ENCODE results near the gene PDLIM5.

PDLIM5 gene

DNA sequence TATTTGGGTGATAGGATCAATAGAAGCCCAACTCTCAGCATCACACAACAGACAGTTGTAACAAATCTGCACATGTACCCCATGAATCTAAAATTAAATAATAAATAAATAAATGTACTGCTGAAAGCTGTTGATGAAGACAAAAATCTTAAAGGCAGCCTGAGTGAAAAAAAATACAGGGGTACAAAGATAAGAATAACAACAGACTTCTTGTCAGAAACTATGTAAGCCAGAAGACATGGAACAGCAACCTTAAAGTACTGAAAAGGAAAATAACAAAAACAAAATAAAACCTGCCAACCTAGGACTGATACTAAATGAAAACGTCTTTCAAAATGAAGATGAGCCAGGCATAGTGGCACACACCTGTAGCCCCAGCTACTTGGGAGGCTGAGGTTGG lies 25.0 kb upstream of the PDLIM5 start:
- no peaks in the 10 kb centered on the region for H3K36me3 ChIP-seq (ENCODE audit: control insufficient read depth, insufficient read depth, low read length)
- no peak for DNase-seq (ENCODE audit: low read depth, low spot score)
- H3K4me3 ChIP-seq (ENCODE audit: low read length): no peak overlapping the region
- no peaks in the 10 kb centered on the region for H3K27me3 ChIP-seq (ENCODE audit: control insufficient read depth, insufficient read depth, low read length)
- no peaks in the 10 kb centered on the region for H3K4me1 ChIP-seq (ENCODE audit: control insufficient read depth, insufficient read depth, low read length)
- no CpG with 5 or more reads among the region's 1 CpG for WGBS (ENCODE audit: insufficient coverage, insufficient read length)
- no peak overlapping the region for H3K27ac ChIP-seq (ENCODE audit: low read length)
- no peaks in the 10 kb centered on the region; the same call in 1 of the 2 replicates for H3K9me3 ChIP-seq (ENCODE audit: control insufficient read depth, insufficient read depth, low read length)

DNA sequence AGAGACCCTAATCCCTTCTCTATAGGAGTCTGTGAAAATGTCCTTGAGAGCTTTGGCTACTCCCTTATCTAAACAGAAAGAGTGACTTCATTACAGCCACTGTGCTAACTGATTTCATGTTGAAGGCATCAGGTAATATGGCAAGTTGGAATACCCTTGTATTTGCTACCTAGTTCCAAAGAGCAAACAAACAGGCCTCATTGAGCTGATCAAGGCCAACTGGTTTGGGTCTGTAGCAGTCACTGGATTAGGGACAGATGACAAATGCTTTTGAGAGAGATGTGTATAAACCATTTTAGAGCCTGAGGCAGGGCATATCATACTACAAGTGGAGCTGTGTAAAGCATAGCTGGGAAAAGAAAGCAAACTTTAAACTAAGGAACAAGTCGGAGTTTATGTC lies 22.9 kb upstream of the PDLIM5 start:
- WGBS (ENCODE audit: insufficient coverage, insufficient read length): no CpG with 5 or more reads among the region's 1 CpG
- no peaks in the 10 kb centered on the region; the same call in 1 of the 2 replicates for H3K9me3 ChIP-seq (ENCODE audit: control insufficient read depth, insufficient read depth, low read length)
- no peaks in the 10 kb centered on the region for H3K27me3 ChIP-seq (ENCODE audit: control insufficient read depth, insufficient read depth, low read length)
- no peaks in the 10 kb centered on the region for H3K36me3 ChIP-seq (ENCODE audit: control insufficient read depth, insufficient read depth, low read length)
- DNase-seq (ENCODE audit: low read depth, low spot score): no peak
- no peaks in the 10 kb centered on the region for H3K4me1 ChIP-seq (ENCODE audit: control insufficient read depth, insufficient read depth, low read length)
- no peak overlapping the region for H3K27ac ChIP-seq (ENCODE audit: low read length)
- no peak overlapping the region for H3K4me3 ChIP-seq (ENCODE audit: low read length)

DNA sequence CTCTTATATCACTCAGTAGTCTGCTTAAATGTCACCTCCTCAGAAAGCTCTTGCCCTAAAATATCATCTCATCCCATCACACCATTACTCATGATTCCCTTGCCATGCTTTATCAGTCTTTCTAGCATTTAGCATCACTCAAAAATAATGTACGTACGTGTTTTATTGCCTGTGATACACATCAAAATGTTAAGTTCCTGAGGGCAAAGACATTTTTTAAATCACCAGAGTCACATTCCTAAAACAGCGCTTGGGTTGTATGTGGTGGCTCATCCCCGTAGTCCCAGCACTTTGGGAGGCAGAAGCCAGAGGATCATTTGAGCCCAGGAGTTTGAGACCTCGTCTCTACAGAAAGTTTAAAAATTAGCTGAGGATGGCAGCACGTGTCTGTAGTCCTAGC lies 21.3 kb upstream of the PDLIM5 start:
- no peaks in the 10 kb centered on the region for H3K27me3 ChIP-seq (ENCODE audit: control insufficient read depth, insufficient read depth, low read length)
- no peak overlapping the region for H3K27ac ChIP-seq (ENCODE audit: low read length)
- H3K4me3 ChIP-seq (ENCODE audit: low read length): no peak overlapping the region
- H3K4me1 ChIP-seq (ENCODE audit: control insufficient read depth, insufficient read depth, low read length): no peaks in the 10 kb centered on the region
- WGBS (ENCODE audit: insufficient coverage, insufficient read length): no CpG with 5 or more reads among the region's 6 CpGs
- no peaks in the 10 kb centered on the region; the same call in 1 of the 2 replicates for H3K9me3 ChIP-seq (ENCODE audit: control insufficient read depth, insufficient read depth, low read length)
- H3K36me3 ChIP-seq (ENCODE audit: control insufficient read depth, insufficient read depth, low read length): no peaks in the 10 kb centered on the region
- DNase-seq (ENCODE audit: low read depth, low spot score): no peak

DNA sequence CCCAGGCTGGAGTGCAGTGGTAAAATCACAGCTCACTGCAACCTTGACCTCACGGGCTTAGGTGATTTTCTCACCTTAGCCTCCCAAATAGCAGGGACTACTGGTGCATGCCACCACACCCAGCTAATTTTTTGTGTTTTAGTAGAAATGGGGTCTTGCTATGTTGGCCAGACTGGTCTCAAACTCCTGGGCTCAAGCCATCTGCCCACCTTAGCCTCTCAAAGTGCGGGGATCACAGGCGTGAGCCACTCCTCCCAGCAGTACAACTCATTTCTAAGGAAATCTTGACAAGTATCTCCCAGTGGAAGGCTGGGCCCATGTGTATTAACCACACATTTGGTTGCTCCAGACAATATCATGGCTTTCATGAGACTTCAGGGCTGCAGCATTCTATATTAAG lies 20.4 kb upstream of the PDLIM5 start:
- no peak for DNase-seq (ENCODE audit: low read depth, low spot score)
- no peaks in the 10 kb centered on the region; the same call in 1 of the 2 replicates for H3K9me3 ChIP-seq (ENCODE audit: control insufficient read depth, insufficient read depth, low read length)
- H3K27ac ChIP-seq (ENCODE audit: low read length): no peak overlapping the region
- no peaks in the 10 kb centered on the region for H3K27me3 ChIP-seq (ENCODE audit: control insufficient read depth, insufficient read depth, low read length)
- no peaks in the 10 kb centered on the region for H3K4me1 ChIP-seq (ENCODE audit: control insufficient read depth, insufficient read depth, low read length)
- no peak overlapping the region for H3K4me3 ChIP-seq (ENCODE audit: low read length)
- no CpG with 5 or more reads among the region's 3 CpGs for WGBS (ENCODE audit: insufficient coverage, insufficient read length)
- no peaks in the 10 kb centered on the region for H3K36me3 ChIP-seq (ENCODE audit: control insufficient read depth, insufficient read depth, low read length)

DNA sequence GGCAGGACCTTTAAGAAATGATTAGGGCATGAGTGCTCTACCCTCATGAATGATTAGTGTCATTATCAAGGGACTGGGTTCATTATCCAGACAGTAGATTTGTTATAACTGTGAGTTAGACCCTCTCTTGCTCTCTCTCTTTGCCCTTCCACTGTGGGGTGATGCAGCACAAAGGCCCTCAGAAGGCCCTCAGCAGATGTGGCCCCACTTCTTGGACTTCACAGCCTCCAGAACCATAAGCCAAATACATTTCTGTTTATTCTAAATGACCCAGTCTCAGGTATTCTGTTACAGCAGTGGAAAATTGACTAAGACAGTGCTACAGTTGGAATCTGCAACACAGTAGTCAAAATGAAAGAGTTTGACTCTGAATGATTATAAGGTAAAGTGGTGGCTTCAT lies 17.2 kb upstream of the PDLIM5 start:
- no peak for DNase-seq (ENCODE audit: low read depth, low spot score)

DNA sequence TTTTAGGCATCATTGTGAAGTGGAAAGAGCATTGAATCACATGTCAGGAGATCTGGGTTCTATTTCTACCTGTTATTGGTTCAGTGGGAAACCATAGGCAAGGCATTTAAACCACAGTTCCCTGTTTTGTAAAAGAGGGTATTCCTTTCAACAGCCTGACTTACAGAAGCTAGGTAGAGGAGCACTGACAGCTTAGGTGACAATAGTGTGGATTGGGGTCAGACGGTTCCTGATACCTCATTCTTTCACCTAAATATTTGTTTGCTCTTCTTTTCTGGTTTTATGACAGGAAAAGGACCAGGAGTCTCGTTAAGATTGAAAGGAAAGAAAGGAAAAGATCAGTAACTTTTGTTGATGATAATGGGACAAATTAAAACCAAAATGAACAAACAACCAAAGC lies 15.9 kb upstream of the PDLIM5 start:
- no peak overlapping the region for H3K27ac ChIP-seq (ENCODE audit: low read length)
- WGBS (ENCODE audit: insufficient coverage, insufficient read length): no CpG with 5 or more reads among the region's 2 CpGs
- DNase-seq (ENCODE audit: low read depth, low spot score): no peak

More for the DNA sequence above, 17.2 kb upstream of the PDLIM5 start:
- Histone ChIP-seq H3K4me1 (ENCODE audit: control insufficient read depth, insufficient read depth, low read length) (no peaks in the 10 kb centered on the region), H3K4me3 (ENCODE audit: low read length) (no peak overlapping the region), H3K27ac (ENCODE audit: low read length) (no peak overlapping the region), H3K36me3 (ENCODE audit: control insufficient read depth, insufficient read depth, low read length) (no peaks in the 10 kb centered on the region), H3K27me3 (ENCODE audit: control insufficient read depth, insufficient read depth, low read length) (no peaks in the 10 kb centered on the region), H3K9me3 (ENCODE audit: control insufficient read depth, insufficient read depth, low read length) (no peaks in the 10 kb centered on the region)

DNA sequence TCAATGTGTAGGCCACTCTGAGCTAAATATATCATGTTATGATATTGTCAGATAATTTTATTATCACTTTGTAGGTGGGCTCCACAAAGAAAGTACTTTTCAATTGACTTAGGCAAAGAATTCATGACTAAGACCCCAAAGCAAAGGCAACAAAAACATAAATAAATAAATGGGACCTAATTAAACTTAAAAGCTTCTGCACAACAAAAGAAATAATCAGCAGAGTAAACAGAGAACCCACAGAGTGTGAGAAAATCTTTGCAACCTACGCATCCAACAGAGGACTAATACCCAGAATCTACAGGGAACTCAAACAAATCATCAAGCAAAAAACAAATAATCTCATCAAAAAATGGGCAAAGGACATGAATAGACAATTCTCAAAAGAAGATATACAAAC lies 15.2 kb upstream of the PDLIM5 start:
- no peak overlapping the region for H3K4me3 ChIP-seq (ENCODE audit: low read length)
- no peaks in the 10 kb centered on the region for H3K36me3 ChIP-seq (ENCODE audit: control insufficient read depth, insufficient read depth, low read length)
- WGBS (ENCODE audit: insufficient coverage, insufficient read length): no CpG with 5 or more reads among the region's 1 CpG
- no peaks in the 10 kb centered on the region for H3K9me3 ChIP-seq (ENCODE audit: control insufficient read depth, insufficient read depth, low read length)
- no peaks in the 10 kb centered on the region for H3K27me3 ChIP-seq (ENCODE audit: control insufficient read depth, insufficient read depth, low read length)
- DNase-seq (ENCODE audit: low read depth, low spot score): no peak
- H3K4me1 ChIP-seq (ENCODE audit: control insufficient read depth, insufficient read depth, low read length): no peaks in the 10 kb centered on the region
- H3K27ac ChIP-seq (ENCODE audit: low read length): no peak overlapping the region

More for the DNA sequence above, 15.9 kb upstream of the PDLIM5 start:
- no peaks in the 10 kb centered on the region for H3K36me3 ChIP-seq (ENCODE audit: control insufficient read depth, insufficient read depth, low read length)
- H3K27me3 ChIP-seq (ENCODE audit: control insufficient read depth, insufficient read depth, low read length): no peaks in the 10 kb centered on the region
- no peaks in the 10 kb centered on the region for H3K4me1 ChIP-seq (ENCODE audit: control insufficient read depth, insufficient read depth, low read length)
- no peaks in the 10 kb centered on the region for H3K9me3 ChIP-seq (ENCODE audit: control insufficient read depth, insufficient read depth, low read length)
- H3K4me3 ChIP-seq (ENCODE audit: low read length): no peak overlapping the region

DNA sequence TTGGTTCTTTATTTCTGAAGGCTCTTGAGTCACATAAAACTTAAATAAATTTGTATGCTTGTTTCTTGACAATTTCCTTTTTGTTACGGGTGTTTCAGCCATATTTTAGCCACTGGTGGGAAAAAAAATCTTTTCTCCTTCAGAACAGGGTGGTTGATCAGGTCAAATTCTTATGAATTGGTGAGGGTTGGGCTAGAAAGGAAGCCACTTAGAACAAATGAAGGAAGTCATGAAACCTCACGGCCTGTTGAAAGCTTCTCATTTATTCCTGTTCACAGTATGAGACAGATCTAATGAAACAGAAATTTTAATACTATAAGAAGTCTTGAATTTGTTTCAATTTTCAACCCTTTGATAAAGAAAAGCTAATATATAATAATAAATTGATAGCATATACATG lies 12.1 kb upstream of the PDLIM5 start:
- H3K27ac ChIP-seq (ENCODE audit: low read length): no peak overlapping the region
- no peak for DNase-seq (ENCODE audit: low read depth, low spot score)
- H3K27me3 ChIP-seq (ENCODE audit: control insufficient read depth, insufficient read depth, low read length): no peaks in the 10 kb centered on the region
- WGBS (ENCODE audit: insufficient coverage, insufficient read length): no CpG with 5 or more reads among the region's 2 CpGs
- H3K4me3 ChIP-seq (ENCODE audit: low read length): no peak overlapping the region
- no peaks in the 10 kb centered on the region for H3K4me1 ChIP-seq (ENCODE audit: control insufficient read depth, insufficient read depth, low read length)
- no peaks in the 10 kb centered on the region for H3K9me3 ChIP-seq (ENCODE audit: control insufficient read depth, insufficient read depth, low read length)
- no peaks in the 10 kb centered on the region for H3K36me3 ChIP-seq (ENCODE audit: control insufficient read depth, insufficient read depth, low read length)

DNA sequence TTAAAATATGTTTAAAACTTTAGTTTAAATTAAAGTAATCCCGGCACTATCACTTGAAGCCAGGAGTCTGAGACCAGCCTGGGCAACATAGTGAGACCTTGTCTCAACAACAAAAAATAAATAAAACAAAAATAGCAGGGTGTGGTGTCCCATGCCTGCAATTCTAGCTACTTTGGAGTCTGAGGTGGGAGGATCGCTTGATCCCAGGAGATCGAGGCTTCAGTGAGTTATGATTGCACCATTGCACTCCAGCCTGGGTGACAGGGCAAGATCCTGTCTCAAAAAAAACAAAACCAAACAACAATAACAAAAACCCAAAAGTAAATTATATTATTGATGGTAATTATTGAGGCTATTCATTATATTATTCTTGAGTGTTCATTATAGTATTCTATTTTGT lies 9.9 kb upstream of the PDLIM5 start:
- DNase-seq (ENCODE audit: low read depth, low spot score): no peak
- no CpG with 5 or more reads among the region's 3 CpGs for WGBS (ENCODE audit: insufficient coverage, insufficient read length)
- Histone ChIP-seq H3K4me1 (ENCODE audit: control insufficient read depth, insufficient read depth, low read length) (no peaks in the 10 kb centered on the region), H3K27me3 (ENCODE audit: control insufficient read depth, insufficient read depth, low read length) (no peaks in the 10 kb centered on the region), H3K4me3 (ENCODE audit: low read length) (no peak overlapping the region), H3K9me3 (ENCODE audit: control insufficient read depth, insufficient read depth, low read length) (no peaks in the 10 kb centered on the region), H3K27ac (ENCODE audit: low read length) (no peak overlapping the region), H3K36me3 (ENCODE audit: control insufficient read depth, insufficient read depth, low read length) (no peaks in the 10 kb centered on the region)

DNA sequence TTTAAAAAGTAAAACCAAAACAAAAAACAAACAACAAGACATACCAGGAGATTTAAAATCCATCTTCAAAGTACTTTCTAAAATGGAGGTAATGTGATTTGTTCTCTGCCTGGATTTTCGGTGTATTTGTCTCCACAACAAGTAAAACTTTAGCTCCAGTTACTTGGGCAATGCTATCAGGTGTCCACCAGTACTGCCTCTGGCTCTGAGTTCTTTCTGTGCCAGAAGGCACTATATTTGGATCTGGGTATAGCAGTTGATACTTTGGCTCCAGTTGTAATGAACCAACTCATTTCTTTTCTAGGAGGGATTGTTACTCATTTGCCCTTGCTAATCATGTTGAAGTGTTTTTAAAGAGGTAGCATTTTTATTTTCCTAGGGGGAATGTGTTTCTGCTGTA lies 9.5 kb upstream of the PDLIM5 start:
- Histone ChIP-seq H3K4me1 (ENCODE audit: control insufficient read depth, insufficient read depth, low read length) (no peaks in the 10 kb centered on the region), H3K4me3 (ENCODE audit: low read length) (no peak overlapping the region), H3K27ac (ENCODE audit: low read length) (no peak overlapping the region), H3K9me3 (ENCODE audit: control insufficient read depth, insufficient read depth, low read length) (no peaks in the 10 kb centered on the region), H3K27me3 (ENCODE audit: control insufficient read depth, insufficient read depth, low read length) (no peaks in the 10 kb centered on the region), H3K36me3 (ENCODE audit: control insufficient read depth, insufficient read depth, low read length) (no peaks in the 10 kb centered on the region)
- WGBS (ENCODE audit: insufficient coverage, insufficient read length): no CpG with 5 or more reads among the region's 1 CpG
- DNase-seq (ENCODE audit: low read depth, low spot score): no peak

DNA sequence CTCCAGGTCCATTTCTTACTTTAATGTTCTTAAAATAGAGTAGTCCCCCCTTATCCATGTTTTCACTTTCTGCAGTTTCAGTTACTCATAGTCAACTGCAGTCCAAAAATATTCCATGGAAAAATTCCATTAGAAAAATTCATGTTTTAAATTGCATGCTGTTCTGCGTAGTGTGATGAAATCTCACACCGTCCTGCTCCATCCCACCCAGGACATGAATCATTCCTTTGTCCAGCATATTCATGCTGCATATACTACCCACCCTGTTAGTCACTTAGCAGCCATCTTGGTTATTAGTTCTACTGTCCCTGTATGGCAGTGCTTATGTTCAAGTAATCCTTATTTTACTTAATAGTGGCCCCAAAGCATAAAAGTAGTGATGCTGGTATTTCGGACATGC lies 5.4 kb upstream of the PDLIM5 start:
- Histone ChIP-seq H3K4me1 (ENCODE audit: control insufficient read depth, insufficient read depth, low read length) (no peaks in the 10 kb centered on the region), H3K27ac (ENCODE audit: low read length) (no peak overlapping the region), H3K27me3 (ENCODE audit: control insufficient read depth, insufficient read depth, low read length) (no peaks in the 10 kb centered on the region), H3K9me3 (ENCODE audit: control insufficient read depth, insufficient read depth, low read length) (no peaks in the 10 kb centered on the region), H3K36me3 (ENCODE audit: control insufficient read depth, insufficient read depth, low read length) (no peaks in the 10 kb centered on the region), H3K4me3 (ENCODE audit: low read length) (no peak overlapping the region)
- no CpG with 5 or more reads among the region's 3 CpGs for WGBS (ENCODE audit: insufficient coverage, insufficient read length)
- DNase-seq (ENCODE audit: low read depth, low spot score): no peak
